H1 (cell line): ENCODE measurements around the gene MANBA. TPM values are rescaled to one million over a fixed set of nuclear protein-coding genes. Genes with fewer than 3 reads are reported as not detected.

Experiments used
- CTCF ChIA-PET: fragments of 300-600 bp; sonication (Branson Sonifier 250); formaldehyde crosslinking; loops from one replicate; lab custom pipeline; 2021; ENCODE audit not compliant: partially characterized antibody; lab: Charles Lee
- POLR2A ChIA-PET: fragments of 300-600 bp; sonication (Branson Sonifier 250); formaldehyde crosslinking; loops from one replicate; lab custom pipeline; 2021; ENCODE audit warnings: inconsistent platforms; ENCODE audit not compliant: partially characterized antibody; lab: Charles Lee
- DNase-seq, 2 experiments: peaks; one replicate each; pipeline versions ENCODE4 v3.0.0 to v3.0.0-alpha.2; 2010 to 2022; ENCODE audit warnings: low spot score in 2 of 2, low read depth in 1 of 2, mixed read lengths in 1 of 2
- FAIRE-seq: peaks from 2 replicates; lab custom pipeline; 2011; peaks lifted over from hg19 to GRCh38; lab: Jason Lieb, UNC
- H2AFZ ChIP-seq: 2 replicates; pipeline ENCODE4 v1.8.1; 2012; ENCODE audit warnings: low read length, inconsistent platforms
- H2AK5ac ChIP-seq: 2 replicates; pipeline ENCODE4 v1.6.1; 2013; ENCODE audit warnings: low read depth, low read length
- H2BK120ac ChIP-seq: replicated peaks from 2 replicates; pipeline ENCODE3; 2013; ENCODE audit warnings: low read depth, low read length, inconsistent platforms
- H2BK12ac ChIP-seq: 2 replicates; pipeline ENCODE4 v1.6.1; 2013; ENCODE audit warnings: low read depth, low read length
- H2BK15ac ChIP-seq: 2 replicates; pipeline ENCODE4 v1.6.1; 2013; ENCODE audit warnings: low read length
- H2BK20ac ChIP-seq: 2 replicates; pipeline ENCODE4 v1.6.1; 2013; ENCODE audit warnings: low read length
- H2BK5ac ChIP-seq: 2 replicates; pipeline ENCODE4 v1.6.1; 2013; ENCODE audit warnings: low read depth, low read length
- H3K14ac ChIP-seq: 2 replicates; pipeline ENCODE4 v1.6.1; 2013; ENCODE audit warnings: inconsistent platforms; ENCODE audit not compliant: insufficient read length
- H3K18ac ChIP-seq: 2 replicates; pipeline ENCODE4 v1.6.1; 2013; ENCODE audit warnings: low read length; ENCODE audit errors: extremely low read depth
- H3K23ac ChIP-seq: 2 replicates; pipeline ENCODE4 v1.6.1; 2013; ENCODE audit warnings: inconsistent platforms; ENCODE audit not compliant: insufficient read length
- H3K23me2 ChIP-seq: 2 replicates; pipeline ENCODE4 v1.6.1; 2013; ENCODE audit warnings: low read depth, low read length
- H3K27ac ChIP-seq: 2 replicates; pipeline ENCODE4 v1.6.1; 2011; ENCODE audit warnings: low read depth, low read length, inconsistent platforms
- H3K27me3 ChIP-seq, 4 experiments: replicated peaks in 1 of 4; 1 replicate in 1 of 4; 2 replicates in 3 of 4; pipeline versions ENCODE4 v1.6.1 to v1.8.1; 2011 to 2013; ENCODE audit warnings: low read length in 3 of 4, mild to moderate bottlenecking in 3 of 4, inconsistent platforms in 2 of 4, mixed read lengths in 2 of 4, moderate library complexity in 1 of 4; ENCODE audit not compliant: control insufficient read depth in 3 of 4, insufficient read depth in 3 of 4; ENCODE audit errors: extremely low read depth in 1 of 4
- H3K36me3 ChIP-seq, 4 experiments: 2 replicates each; pipeline versions ENCODE4 v1.6.1 to v1.8.1; 2011 to 2013; ENCODE audit warnings: mild to moderate bottlenecking in 4 of 4, low read length in 3 of 4, moderate library complexity in 2 of 4, control low read depth in 1 of 4, inconsistent platforms in 1 of 4; ENCODE audit not compliant: insufficient read depth in 4 of 4, control insufficient read depth in 2 of 4
- H3K4ac ChIP-seq: replicated peaks from 2 replicates; pipeline ENCODE3; 2013; ENCODE audit warnings: low read length, low read depth, mixed read lengths, inconsistent platforms; ENCODE audit not compliant: insufficient read length
- H3K4me1 ChIP-seq, 4 experiments: replicated peaks in 1 of 4; 1 replicate in 1 of 4; 2 replicates in 3 of 4; pipeline versions ENCODE4 v1.6.1 to v1.8.1; 2011 to 2013; ENCODE audit warnings: low read length in 3 of 4, inconsistent platforms in 2 of 4, mixed read lengths in 1 of 4; ENCODE audit not compliant: insufficient read depth in 4 of 4, control insufficient read depth in 3 of 4
- H3K4me2 ChIP-seq, 2 experiments: 2 replicates each; pipeline versions ENCODE4 v1.6.1 to v1.8.1; 2011 to 2013; ENCODE audit warnings: low read depth in 2 of 2, low read length in 2 of 2, control low read depth in 1 of 2, inconsistent platforms in 1 of 2, mild to moderate bottlenecking in 1 of 2; ENCODE audit not compliant: insufficient read depth in 1 of 2
- H3K4me3 ChIP-seq, 4 experiments: fragments of 200-600, 300-600 bp in 1 of 4; sonication (generic), shearing (Covaris generic), sonication (Bioruptor Twin) in 1 of 4; 2 replicates each; pipeline versions ENCODE4 v1.5.1 to v1.8.1; 2011 to 2016; ENCODE audit warnings: low read length in 4 of 4, low read depth in 3 of 4, control low read depth in 2 of 4, inconsistent platforms in 2 of 4, mild to moderate bottlenecking in 2 of 4, mixed read lengths in 1 of 4, moderate library complexity in 1 of 4; ENCODE audit not compliant: insufficient read depth in 2 of 4; ENCODE audit errors: extremely low read depth in 1 of 4
- H3K56ac ChIP-seq: replicated peaks from 2 replicates; pipeline ENCODE3; 2013; ENCODE audit warnings: low read depth, mild to moderate bottlenecking, mixed read lengths, low read length, inconsistent platforms; ENCODE audit not compliant: insufficient read length
- H3K79me1 ChIP-seq: 2 replicates; pipeline ENCODE4 v1.6.1; 2013; ENCODE audit warnings: low read depth, low read length, control low read depth
- H3K79me2 ChIP-seq, 2 experiments: 2 replicates each; pipeline versions ENCODE4 v1.6.1 to v1.8.1; 2012 to 2013; ENCODE audit warnings: low read length in 2 of 2, mild to moderate bottlenecking in 2 of 2, inconsistent platforms in 1 of 2; ENCODE audit not compliant: insufficient read depth in 2 of 2, control insufficient read depth in 1 of 2
- H3K9ac ChIP-seq, 4 experiments: replicated peaks in 1 of 4; 1 replicate in 1 of 4; 2 replicates in 3 of 4; pipeline versions ENCODE4 v1.6.1 to v1.8.1; 2011 to 2013; ENCODE audit warnings: low read depth in 3 of 4, low read length in 3 of 4, control low read depth in 2 of 4, mild to moderate bottlenecking in 2 of 4, moderate library complexity in 2 of 4, inconsistent platforms in 1 of 4; ENCODE audit errors: extremely low read depth in 1 of 4
- H3K9me3 ChIP-seq, 2 experiments: 2 replicates each; pipeline versions ENCODE4 v1.6.1 to v1.8.1; 2012 to 2013; ENCODE audit warnings: mild to moderate bottlenecking in 2 of 2, moderate library complexity in 2 of 2, control low read depth in 1 of 2, inconsistent platforms in 1 of 2, low read depth in 1 of 2, low read length in 1 of 2, mixed read lengths in 1 of 2; ENCODE audit not compliant: insufficient read depth in 2 of 2
- H4K20me1 ChIP-seq, 2 experiments: replicated peaks in 1 of 2; 2 replicates each; pipeline versions ENCODE3 to v1.8.1; 2011 to 2013; ENCODE audit warnings: inconsistent platforms in 2 of 2, low read length in 2 of 2, mild to moderate bottlenecking in 1 of 2; ENCODE audit not compliant: insufficient read depth in 2 of 2, control insufficient read depth in 1 of 2
- H4K5ac ChIP-seq: 2 replicates; pipeline ENCODE4 v1.6.1; 2013; ENCODE audit warnings: low read length, low read depth, mixed read lengths, inconsistent platforms; ENCODE audit not compliant: insufficient read length
- H4K8ac ChIP-seq: 2 replicates; pipeline ENCODE4 v1.8.0; 2013; ENCODE audit warnings: mild to moderate bottlenecking, moderate library complexity, low read length, inconsistent platforms; ENCODE audit not compliant: insufficient read depth; ENCODE audit errors: extremely low read depth
- H4K91ac ChIP-seq: replicated peaks from 2 replicates; pipeline ENCODE3; 2013; ENCODE audit warnings: low read length, mixed read lengths, inconsistent platforms; ENCODE audit not compliant: insufficient read length
- ATF3 ChIP-seq: IDR thresholded peaks from 2 replicates; pipeline ENCODE4 v1.6.1; 2011; ENCODE audit warnings: low read depth, mild to moderate bottlenecking, low read length; ENCODE audit not compliant: insufficient read depth
- CBX5 ChIP-seq: fragments of 300-800, 300-1000 bp; sonication (generic); IDR thresholded peaks from 2 replicates; pipeline ENCODE4 v1.7.1; 2016; ENCODE audit warnings: antibody characterized with exemption, low read length, low read depth
- CHD2 ChIP-seq: IDR thresholded peaks from 2 replicates; pipeline ENCODE4 v1.6.1; 2012; ENCODE audit warnings: low read length, improper control_type of control experiment
- EZH2 ChIP-seq: fragments of 200-600 bp; sonication (generic); IDR thresholded peaks from 2 replicates; pipeline ENCODE4 v1.7.1; 2012; ENCODE audit warnings: low read depth, mild to moderate bottlenecking, moderate library complexity, low read length, inconsistent platforms; ENCODE audit not compliant: severe bottlenecking
- GTF2F1 ChIP-seq: IDR thresholded peaks from 2 replicates; pipeline ENCODE4 v1.6.1; 2012; ENCODE audit warnings: low read depth, low read length, improper control_type of control experiment, borderline replicate concordance
- HDAC6 ChIP-seq: IDR thresholded peaks from one replicate; pipeline ENCODE4 v1.7.1; 2012; ENCODE audit warnings: low read depth, mild to moderate bottlenecking, inconsistent platforms, low read length, moderate library complexity
- JUND ChIP-seq: IDR thresholded peaks from 2 replicates; pipeline ENCODE4 v1.6.1; 2011; ENCODE audit warnings: mild to moderate bottlenecking, improper control_type of control experiment, low read length
- NANOG ChIP-seq: IDR thresholded peaks from 2 replicates; pipeline ENCODE4 v1.6.1; 2011; ENCODE audit warnings: low read length, low read depth, mild to moderate bottlenecking, inconsistent platforms; ENCODE audit not compliant: insufficient read depth, poor library complexity, severe bottlenecking
- RAD21 ChIP-seq, 2 experiments: IDR thresholded peaks in 1 of 2; conservative IDR thresholded peaks in 1 of 2; 2 replicates each; pipeline ENCODE4 v1.6.1; 2011; ENCODE audit warnings: low read depth in 2 of 2, low read length in 2 of 2, improper control_type of control experiment in 1 of 2, inconsistent platforms in 1 of 2, mild to moderate bottlenecking in 1 of 2, moderate library complexity in 1 of 2
- RBBP5 ChIP-seq: IDR thresholded peaks from 2 replicates; pipeline ENCODE4 v1.7.1; 2012; ENCODE audit warnings: low read depth, mild to moderate bottlenecking, inconsistent platforms, low read length, moderate library complexity, borderline replicate concordance
- SP2 ChIP-seq: IDR thresholded peaks from 2 replicates; pipeline ENCODE4 v1.6.1; 2012; ENCODE audit warnings: mild to moderate bottlenecking, low read length, inconsistent platforms
- TBP ChIP-seq: IDR thresholded peaks from 2 replicates; pipeline ENCODE4 v1.6.1; 2011; ENCODE audit warnings: low read depth, low read length, improper control_type of control experiment
- TEAD4 ChIP-seq: IDR thresholded peaks from 2 replicates; pipeline ENCODE4 v1.6.1; 2012; ENCODE audit warnings: low read depth, low read length, inconsistent platforms, mixed read lengths
- WGBS, 2 experiments: shearing (Covaris generic) in 1 of 2; methylation state at CpG; one replicate each; pipeline versions ENCODE4 v1.1.6 to v1.1.7; 2013 to 2015; ENCODE audit warnings: low lambda C conversion rate in 2 of 2, mixed read lengths in 2 of 2, inconsistent platforms in 1 of 2, low coverage in 1 of 2, missing lambda C conversion rate in 1 of 2; ENCODE audit not compliant: insufficient replicate concordance in 2 of 2, insufficient coverage in 1 of 2, insufficient read length in 1 of 2; ENCODE audit errors: extremely low coverage in 1 of 2, missing lambda C conversion rate in 1 of 2; 5-methylcytosine and 5-hydroxymethylcytosine counted together
- polyA plus RNA-seq, 7 experiments: library from polyadenylated mRNA; depleted of rRNA in 3 of 7; stranded (reverse) in 5 of 7; unstranded in 2 of 7; fragments of >200 nt in 5 of 7; fragments of 200-250 nt in 2 of 7; gene quantifications; 1 replicate in 5 of 7; 2 replicates in 1 of 7; 4 replicates in 1 of 7; pipeline versions ENCODE4 v1.2.1 to v1.2.3, GENCODE V29; 2011 to 2013; ENCODE audit warnings: missing spikeins in 2 of 7, mixed read lengths in 2 of 7
- total RNA-seq: library from RNA; stranded (reverse); fragmentation: NEBNext Ultra II Directional; extraction: Animal tissue kit (Norgen Biotek cat#: 25700); gene quantifications from 2 replicates; pipeline ENCODE4 v1.2.1, GENCODE V29; 2021

Gene MANBA
- total and polyA plus RNA-seq, 2 of the 8 experiments (the other 6 are each of a cell fraction or from before 2014, with no cell fraction given), result 22.9 to 27.8 TPM

DNA sequence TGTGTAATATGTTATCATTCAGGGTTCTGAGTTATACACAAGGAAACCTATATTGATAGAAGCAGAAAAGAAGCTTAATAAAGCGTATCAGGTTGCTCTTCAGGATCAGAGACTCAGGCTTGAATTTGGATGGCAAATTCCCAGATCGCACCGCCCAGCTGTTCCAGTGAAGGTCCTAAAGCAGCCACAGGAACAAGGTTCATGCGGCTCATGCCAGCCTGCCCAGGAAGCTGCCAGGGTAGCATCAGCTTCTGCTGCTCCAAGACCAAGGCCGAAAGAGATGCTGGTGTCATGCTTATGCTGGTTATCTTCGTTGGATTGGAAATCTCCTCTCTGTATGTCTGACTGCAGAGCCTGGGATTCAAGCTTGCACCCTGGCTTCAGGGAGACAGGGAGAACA lies 127.7 kb downstream of the MANBA start:
- no peak overlapping the region for H2AK5ac ChIP-seq
- H3K9me3 ChIP-seq, result no peaks in the 10 kb centered on the region
- no peak for DNase-seq
- FAIRE-seq, result no peak
- H2BK20ac ChIP-seq, result no peak overlapping the region
- H2BK5ac ChIP-seq, result no peak overlapping the region
- POLR2A ChIA-PET, result no interaction called here
- no peak overlapping the region for H4K5ac ChIP-seq
- H3K4me3 ChIP-seq, result no peak overlapping the region
- CTCF ChIA-PET, result interaction anchor here (0.6 to 1.7 kb wide), 4 partner anchors 9 to 399 kb away, joined by 3 to 4 read pairs (median 4); no protein-coding TSS in a partner anchor
- H3K56ac ChIP-seq, result no peak overlapping the region
- no peak overlapping the region for H3K18ac ChIP-seq
- H3K23me2 ChIP-seq, result no peaks in the 10 kb centered on the region
- no peak overlapping the region for H3K14ac ChIP-seq
- H3K79me2 ChIP-seq, result no peaks in the 10 kb centered on the region
- no peak overlapping the region for H2AFZ ChIP-seq
- H4K8ac ChIP-seq, result no peak overlapping the region
- H3K4me1 ChIP-seq, result no peaks in the 10 kb centered on the region
- H2BK15ac ChIP-seq, result no peak overlapping the region
- no peak overlapping the region for H2BK120ac ChIP-seq
- no peak overlapping the region for H3K9ac ChIP-seq
- no peaks in the 10 kb centered on the region for H3K27me3 ChIP-seq
- no peak overlapping the region for H3K4me2 ChIP-seq
- H3K4ac ChIP-seq, result no peak overlapping the region
- H4K20me1 ChIP-seq, result no peaks in the 10 kb centered on the region
- H2BK12ac ChIP-seq, result no peak overlapping the region
- no peak overlapping the region for H3K23ac ChIP-seq
- peaks cover 4 to 18% (median 10%) of the 10 kb centered on the region in 4 experiments; a peak in 7 of 8 replicates for H3K36me3 ChIP-seq
- WGBS, 2 experiments, result 87% methylated on average over 6 of the region's 6 CpGs; no CpG with 5 or more reads in 1 of the 2 experiments
- no peak overlapping the region for H3K27ac ChIP-seq
- H4K91ac ChIP-seq, result no peak overlapping the region
- TF ChIP-seq RBBP5 (no peak), HDAC6 (no peak), CHD2 (no peak), SP2 (no peak), RAD21 (IDR thresholded peaks at IDR 0.05 in 1 of 2, conservative IDR thresholded peaks at IDR 0.05 in 1 of 2; ENCODE audit: low read depth in 2 of 2, low read length in 2 of 2) (no peak), GTF2F1 (no peak), ATF3 (no peak), EZH2 (no peak), NANOG (no peak), CBX5 (no peak), TBP (no peak), TEAD4 (no peak), JUND (no peak)
- H3K79me1 ChIP-seq, result no peaks in the 10 kb centered on the region
